Thyroid gland (tissue), 4 donors: Measurements from ENCODE around the gene OR2AG1. TPM values are rescaled to one million over a fixed set of nuclear protein-coding genes. Genes with fewer than 3 reads are reported as not detected.
"Not testable (repeated sequence)": the region's sequence is repeated elsewhere in the genome, so short reads cannot be mapped to it uniquely, and the experiment has no call there.

ENCODE experiments used
- DNase-seq, 2 donors: peaks; one replicate each; pipeline ENCODE4 v3.0.0-alpha.2; 2019
- H3K27ac ChIP-seq, 3 donors: fragments of 200-600 bp; sonication (generic); 1 replicate in 2 of 3; 2 replicates in 1 of 3; pipeline ENCODE4 v1.5.1; 2016 to 2019; ENCODE audit warnings: mild to moderate bottlenecking in 1 of 3, moderate library complexity in 1 of 3
- H3K27me3 ChIP-seq: fragments of 200-600 bp; sonication (generic); one replicate; pipeline ENCODE4 v1.5.1; 2019
- H3K36me3 ChIP-seq, 2 donors: fragments of 200-600 bp; sonication (generic); one replicate each; pipeline ENCODE4 v1.5.1; 2016 to 2019
- H3K4me1 ChIP-seq, 2 donors: fragments of 200-600 bp; sonication (generic); one replicate each; pipeline ENCODE4 v1.5.1; 2017 to 2019
- H3K4me3 ChIP-seq, 3 donors: fragments of 200-600 bp; sonication (generic); replicated peaks in 1 of 3; 1 replicate in 2 of 3; 2 replicates in 1 of 3; pipeline ENCODE4 v1.5.1; 2016; ENCODE audit warnings: mild to moderate bottlenecking in 1 of 3
- H3K9me3 ChIP-seq: fragments of 200-600 bp; sonication (generic); one replicate; pipeline ENCODE4 v1.5.1; 2017
- POLR2A ChIP-seq, 2 donors: fragments of 450-650 bp; IDR thresholded peaks; one replicate each; pipeline ENCODE4 v1.6.1; 2017; ENCODE audit warnings: antibody characterized with exemption in 2 of 2, mild to moderate bottlenecking in 2 of 2, moderate library complexity in 1 of 2
- WGBS, 2 donors: methylation state at CpG; one replicate each; pipeline ENCODE4 v1.1.5; 2017; 5-methylcytosine and 5-hydroxymethylcytosine counted together
- intact Hi-C: fragments of 100-400 bp; cut with DNase I; formaldehyde crosslinking; loops from one replicate; pipeline ENCODE4 v1.15.1; 2023
- total RNA-seq, 4 donors: library from RNA; depleted of rRNA; stranded (reverse); fragments of >200 nt; gene quantifications; one replicate each; pipeline ENCODE4 v1.2.3, GENCODE V29; 2016
- TF ChIP-seq, protein P1 (sequence below), 6 experiments: fragments of 200-600 bp in 3 of 6; fragments of 450-650 bp in 3 of 6; sonication (generic) in 3 of 6; IDR thresholded peaks; one replicate each; pipeline ENCODE4 v1.5.1; 2016 to 2019; ENCODE audit warnings: antibody characterized with exemption in 6 of 6, mild to moderate bottlenecking in 2 of 6, inconsistent platforms in 1 of 6, moderate library complexity in 1 of 6

Gene OR2AG1
- total RNA-seq, 4 donors from 2014 or later, result not detected

- H3K27me3 ChIP-seq, result no peaks in the 10 kb centered on the region
- H3K9me3 ChIP-seq, result no peaks in the 10 kb centered on the region
- TF ChIP-seq POLR2A (IDR thresholded peaks at IDR 0.05), result no peak
- TF ChIP-seq, protein P1, sequence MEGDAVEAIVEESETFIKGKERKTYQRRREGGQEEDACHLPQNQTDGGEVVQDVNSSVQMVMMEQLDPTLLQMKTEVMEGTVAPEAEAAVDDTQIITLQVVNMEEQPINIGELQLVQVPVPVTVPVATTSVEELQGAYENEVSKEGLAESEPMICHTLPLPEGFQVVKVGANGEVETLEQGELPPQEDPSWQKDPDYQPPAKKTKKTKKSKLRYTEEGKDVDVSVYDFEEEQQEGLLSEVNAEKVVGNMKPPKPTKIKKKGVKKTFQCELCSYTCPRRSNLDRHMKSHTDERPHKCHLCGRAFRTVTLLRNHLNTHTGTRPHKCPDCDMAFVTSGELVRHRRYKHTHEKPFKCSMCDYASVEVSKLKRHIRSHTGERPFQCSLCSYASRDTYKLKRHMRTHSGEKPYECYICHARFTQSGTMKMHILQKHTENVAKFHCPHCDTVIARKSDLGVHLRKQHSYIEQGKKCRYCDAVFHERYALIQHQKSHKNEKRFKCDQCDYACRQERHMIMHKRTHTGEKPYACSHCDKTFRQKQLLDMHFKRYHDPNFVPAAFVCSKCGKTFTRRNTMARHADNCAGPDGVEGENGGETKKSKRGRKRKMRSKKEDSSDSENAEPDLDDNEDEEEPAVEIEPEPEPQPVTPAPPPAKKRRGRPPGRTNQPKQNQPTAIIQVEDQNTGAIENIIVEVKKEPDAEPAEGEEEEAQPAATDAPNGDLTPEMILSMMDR (IDR thresholded peaks at IDR 0.05), result no peak
- no peak overlapping the region for H3K27ac ChIP-seq
- H3K4me3 ChIP-seq, result no peak overlapping the region
- H3K36me3 ChIP-seq, result no peaks in the 10 kb centered on the region
- 89 to 91% methylated on average over 4 of the region's 4 CpGs for WGBS, 2 donors
- intact Hi-C loops, result no loop called here
- H3K4me1 ChIP-seq, result no peaks in the 10 kb centered on the region
- no peak for DNase-seq
Measured at GRCh38 chr11:6794639-6795038, 11.8 kb downstream of the OR2AG1 start.

GRCh38 chr11:6799402-6799801, 16.6 kb downstream of the OR2AG1 start, which contains the start of gene OR6A2:
Gene OR6A2 (minus strand): TSS chr11:6799689. CDS start chr11:6795708, 3,981 bp downstream.
- 86 to 88% methylated on average over 1 of the region's 1 CpG for WGBS, 2 donors
- TF ChIP-seq, protein P1 (IDR thresholded peaks at IDR 0.05), result no peak
- TF ChIP-seq POLR2A (IDR thresholded peaks at IDR 0.05), result no peak
- H3K9me3 ChIP-seq, result no peaks in the 10 kb centered on the region

DNA sequence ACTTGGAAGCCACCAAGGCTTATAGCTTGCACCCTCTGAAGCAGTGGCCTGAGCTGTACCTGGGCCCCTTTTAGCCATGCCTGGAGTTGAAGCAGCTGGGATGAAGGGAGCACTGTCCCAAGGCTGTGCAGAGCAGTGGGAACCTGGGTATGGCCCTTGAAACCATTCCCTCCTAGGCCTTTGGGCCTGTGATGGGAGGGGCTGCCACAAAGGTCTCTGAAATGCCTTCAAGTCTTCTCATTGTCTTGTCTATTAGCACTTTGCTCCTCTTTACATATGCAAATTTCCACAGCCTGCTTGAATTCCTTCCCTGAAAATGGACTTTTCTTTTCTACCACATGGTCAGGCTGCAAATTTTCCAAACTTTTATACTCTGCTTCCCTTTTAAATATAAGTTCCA, 18.3 kb downstream of the OR2AG1 start:
- H3K27me3 ChIP-seq, intact Hi-C loops, H3K27ac ChIP-seq, H3K36me3 ChIP-seq, H3K4me1 ChIP-seq, H3K9me3 ChIP-seq, DNase-seq, H3K4me3 ChIP-seq: not testable (repeated sequence)

More at GRCh38 chr11:6799402-6799801, 16.6 kb downstream of the OR2AG1 start, which contains the start of gene OR6A2:
- intact Hi-C loops, result no loop called here
- no peaks in the 10 kb centered on the region for H3K4me1 ChIP-seq
- no peak for DNase-seq
- H3K4me3 ChIP-seq, result no peak within 1 kb of the TSS
- H3K27me3 ChIP-seq, result no peaks in the 10 kb centered on the region
- H3K27ac ChIP-seq, result no peak within 1 kb of the TSS
- H3K36me3 ChIP-seq, result no peaks in the 10 kb centered on the region

DNA sequence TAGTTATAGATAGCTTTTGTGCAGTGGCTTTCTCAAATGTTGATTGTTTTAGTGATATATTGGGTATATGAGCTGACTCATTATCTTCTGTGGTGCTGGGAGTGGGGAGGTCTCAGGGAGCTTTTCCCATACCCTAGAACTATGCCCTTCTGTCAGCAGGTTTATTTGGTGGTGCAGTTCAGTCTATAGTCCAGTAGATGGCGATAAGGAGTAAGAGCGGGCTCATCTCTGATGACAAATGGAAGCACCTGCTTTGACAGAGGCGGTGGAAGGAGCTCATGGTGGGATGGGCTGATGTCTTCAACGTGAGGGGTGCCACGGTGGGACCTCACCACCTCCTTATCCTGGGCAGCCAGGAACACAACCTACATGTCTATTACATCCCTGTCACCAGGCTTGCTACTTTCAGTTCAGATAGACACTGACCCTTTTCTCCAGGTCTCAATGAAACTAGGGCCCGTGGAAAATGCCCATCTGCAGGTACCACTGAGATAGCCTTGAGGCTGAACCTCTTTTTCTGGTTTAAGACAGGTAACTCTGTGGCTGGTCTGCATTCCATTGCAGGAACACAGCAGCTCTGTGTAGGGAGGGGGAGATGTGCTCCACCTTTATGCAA, 29.7 kb downstream of the OR2AG1 start:
- no peaks in the 10 kb centered on the region for H3K9me3 ChIP-seq
- H3K27me3 ChIP-seq, result no peaks in the 10 kb centered on the region
- DNase-seq, result no peak
- no peak overlapping the region for H3K4me3 ChIP-seq
- no peak for TF ChIP-seq POLR2A (IDR thresholded peaks at IDR 0.05)
- TF ChIP-seq, protein P1 (IDR thresholded peaks at IDR 0.05), result peak; percentile 38 to 93 (median 58)
- H3K36me3 ChIP-seq, result no peaks in the 10 kb centered on the region
- 13 to 20% methylated on average over 6 of the region's 6 CpGs for WGBS, 2 donors
- H3K27ac ChIP-seq, result no peak overlapping the region
- no peaks in the 10 kb centered on the region for H3K4me1 ChIP-seq
- intact Hi-C loops, result no loop called here

- TF ChIP-seq POLR2A (IDR thresholded peaks at IDR 0.05), result no peak
- TF ChIP-seq, protein P1 (IDR thresholded peaks at IDR 0.05), result no peak
- intact Hi-C loops, result no loop called here
- no peak for DNase-seq
- Histone ChIP-seq H3K27ac (no peak overlapping the region), H3K9me3 (no peaks in the 10 kb centered on the region), H3K4me3 (no peak overlapping the region), H3K36me3 (no peaks in the 10 kb centered on the region), H3K27me3 (no peaks in the 10 kb centered on the region), H3K4me1 (no peaks in the 10 kb centered on the region)
- 44 to 61% methylated on average over 2 of the region's 2 CpGs for WGBS, 2 donors
Measured at GRCh38 chr11:6813656-6814055, 30.8 kb downstream of the OR2AG1 start.
